ENCODE results near the gene FAM163A.

The FAM163A gene

DNA sequence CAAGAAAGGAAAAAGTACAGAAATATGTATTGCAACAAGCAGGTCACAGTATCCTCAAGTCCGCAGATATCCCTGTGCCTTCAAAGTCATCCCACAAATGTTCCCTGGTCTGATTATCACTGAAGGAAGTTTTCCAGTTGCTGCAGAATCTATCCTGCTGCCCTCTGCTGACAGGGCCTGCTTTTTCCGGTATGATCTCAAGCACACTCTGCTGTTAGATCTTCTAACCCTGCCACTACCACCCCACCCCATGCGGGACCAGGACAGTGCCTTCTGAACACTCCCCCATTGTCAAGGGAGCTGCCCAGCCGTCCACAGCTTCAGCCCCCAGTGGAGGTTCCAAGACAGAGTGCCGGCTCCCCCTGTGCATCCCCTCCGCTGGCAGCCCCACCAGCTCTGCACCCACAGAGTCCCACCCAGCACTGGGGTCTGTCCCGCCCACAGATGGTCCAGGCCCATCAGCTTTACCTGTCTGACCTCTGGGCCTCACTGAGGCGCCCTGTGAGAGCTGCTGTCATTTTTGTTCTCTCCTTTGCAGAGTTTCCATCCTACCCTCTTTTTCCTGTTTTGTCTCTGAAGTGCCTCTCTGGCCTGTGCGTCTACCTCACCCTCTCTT is 27.9 kb downstream of the FAM163A start:
- Mint-ChIP-seq H3K9me3 (no peaks in the 10 kb centered on the region), H3K27ac (no peak overlapping the region), H3K36me3 (no peaks in the 10 kb centered on the region), H3K4me3 (no peak overlapping the region), H3K4me1 (peaks cover 5% of the 10 kb centered on the region)
- DNase-seq (ENCODE audit: low spot score in 2 of 2), result no peak
- no peak for ATAC-seq

DNA sequence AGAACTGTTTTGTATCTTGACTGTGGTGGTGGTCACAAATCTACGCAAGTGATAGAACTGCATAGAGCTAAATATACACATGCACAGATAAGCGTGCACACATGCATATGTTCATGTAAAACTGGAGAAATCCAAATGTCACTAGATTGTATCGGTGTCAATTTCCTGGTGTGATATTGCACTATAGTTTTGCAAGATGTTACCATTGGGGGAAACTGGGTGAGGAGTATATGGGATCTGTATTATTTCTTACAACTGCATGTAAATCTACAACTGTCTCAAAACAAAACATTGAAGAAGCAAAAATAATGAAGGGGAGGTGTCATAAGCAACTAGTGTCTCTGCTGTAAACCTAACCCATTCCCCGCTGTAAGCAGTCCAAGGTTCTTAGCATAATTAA is 30.2 kb downstream of the FAM163A start:
- DNase-seq (ENCODE audit: low spot score in 2 of 2) (no peak), ATAC-seq (no peak)
- Mint-ChIP-seq H3K4me1 (peaks cover 5% of the 10 kb centered on the region), H3K36me3 (no peaks in the 10 kb centered on the region), H3K4me3 (no peak overlapping the region), H3K27ac (no peak overlapping the region), H3K9me3 (no peaks in the 10 kb centered on the region)

DNA sequence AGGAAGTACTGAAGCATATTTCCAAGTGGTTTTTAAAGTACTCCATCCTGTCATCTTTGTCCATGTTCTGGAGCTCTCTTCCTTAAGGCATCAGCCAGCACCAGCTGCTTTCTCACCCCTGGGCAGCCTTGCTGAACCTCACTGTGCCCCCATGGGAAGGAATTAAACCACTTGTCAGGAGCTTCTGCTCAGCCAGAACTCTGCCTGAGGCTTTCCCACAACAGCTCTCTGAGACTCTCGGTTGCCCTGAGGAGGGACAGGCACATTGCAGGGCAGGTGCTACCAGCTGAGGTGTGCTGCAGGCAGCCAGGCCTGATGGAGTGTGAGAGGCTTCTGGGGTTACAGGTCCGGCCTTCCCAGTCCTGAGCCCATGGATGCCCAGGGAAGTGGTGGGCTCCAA is 30.9 kb downstream of the FAM163A start:
- DNase-seq (ENCODE audit: low spot score in 2 of 2) (no peak), ATAC-seq (no peak)
- Mint-ChIP-seq H3K9me3 (no peaks in the 10 kb centered on the region), H3K27ac (no peak overlapping the region), H3K36me3 (no peaks in the 10 kb centered on the region), H3K4me3 (no peak overlapping the region), H3K4me1 (peaks cover 5% of the 10 kb centered on the region)

DNA sequence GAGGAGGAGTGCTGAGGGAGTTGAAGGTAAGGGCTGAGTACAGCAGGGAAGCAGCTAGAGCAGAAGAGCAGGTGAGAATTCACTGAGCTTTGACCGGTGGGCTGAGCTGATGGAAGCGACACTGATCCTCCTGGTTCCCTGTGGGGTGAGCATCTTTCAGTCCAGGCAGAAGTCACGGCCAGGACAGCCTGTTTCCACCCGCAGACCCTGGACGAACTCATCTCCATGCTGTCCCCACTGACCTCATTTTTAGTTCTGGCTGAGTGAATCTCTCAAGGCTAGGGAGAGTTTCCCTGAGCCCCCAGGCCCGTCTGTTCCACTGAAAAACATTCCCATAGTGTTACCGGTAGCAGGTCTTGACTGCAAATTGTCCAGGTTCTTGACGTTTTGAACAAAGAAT is 31.5 kb downstream of the FAM163A start:
- ATAC-seq, result no peak
- no peak overlapping the region for H3K4me3 Mint-ChIP-seq
- no peak for DNase-seq (ENCODE audit: low spot score in 2 of 2)
- no peaks in the 10 kb centered on the region for H3K9me3 Mint-ChIP-seq
- no peaks in the 10 kb centered on the region for H3K36me3 Mint-ChIP-seq
- peaks cover 5% of the 10 kb centered on the region for H3K4me1 Mint-ChIP-seq
- H3K27ac Mint-ChIP-seq, result no peak overlapping the region

DNA sequence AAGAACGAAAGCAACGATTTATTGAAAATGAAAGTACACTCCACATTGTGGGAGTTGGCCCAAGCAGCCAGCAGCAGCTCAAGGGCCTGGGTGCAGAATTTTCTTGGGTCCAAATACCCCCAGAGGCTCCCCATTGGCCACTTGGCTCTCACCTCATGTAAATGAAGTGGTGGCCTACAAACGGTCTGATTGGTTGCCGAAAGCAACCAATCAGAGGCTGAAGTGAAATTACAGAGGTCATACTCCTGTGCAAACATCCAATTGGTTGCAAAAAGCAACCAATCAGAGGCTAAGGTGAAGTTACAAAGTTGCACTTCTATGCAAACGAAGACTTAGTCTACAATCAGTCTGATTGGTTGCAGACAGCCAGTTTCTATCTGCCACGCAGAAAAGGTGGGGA is 31.9 kb downstream of the FAM163A start:
- Mint-ChIP-seq H3K4me3 (no peak overlapping the region), H3K9me3 (no peaks in the 10 kb centered on the region), H3K27ac (no peak overlapping the region), H3K4me1 (peaks cover 5% of the 10 kb centered on the region), H3K36me3 (no peaks in the 10 kb centered on the region)
- DNase-seq (ENCODE audit: low spot score in 2 of 2), result no peak
- ATAC-seq, result no peak

DNA sequence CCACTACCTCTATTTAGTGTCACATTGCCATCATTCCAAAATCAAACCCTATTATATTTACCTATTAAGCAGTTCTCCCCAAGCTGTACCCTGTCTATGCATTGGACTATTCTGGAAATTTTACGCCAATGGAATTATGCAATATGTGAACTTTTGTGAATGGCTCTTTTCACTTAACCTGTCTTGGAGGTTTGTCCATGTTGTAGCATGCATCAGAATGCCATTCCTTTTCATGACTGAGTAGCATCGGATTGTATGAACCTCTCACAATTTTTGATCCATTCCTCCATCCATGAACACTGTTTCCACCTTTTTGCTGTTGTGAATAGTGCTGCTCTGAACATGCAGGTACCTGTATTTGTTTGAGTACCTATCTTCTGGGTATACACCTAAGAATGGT is 33.7 kb downstream of the FAM163A start:
- Mint-ChIP-seq H3K4me3 (no peak overlapping the region), H3K27ac (no peak overlapping the region), H3K9me3 (no peaks in the 10 kb centered on the region), H3K36me3 (no peaks in the 10 kb centered on the region), H3K4me1 (peaks cover 5% of the 10 kb centered on the region)
- no peak for DNase-seq (ENCODE audit: low spot score in 2 of 2)
- no peak for ATAC-seq

DNA sequence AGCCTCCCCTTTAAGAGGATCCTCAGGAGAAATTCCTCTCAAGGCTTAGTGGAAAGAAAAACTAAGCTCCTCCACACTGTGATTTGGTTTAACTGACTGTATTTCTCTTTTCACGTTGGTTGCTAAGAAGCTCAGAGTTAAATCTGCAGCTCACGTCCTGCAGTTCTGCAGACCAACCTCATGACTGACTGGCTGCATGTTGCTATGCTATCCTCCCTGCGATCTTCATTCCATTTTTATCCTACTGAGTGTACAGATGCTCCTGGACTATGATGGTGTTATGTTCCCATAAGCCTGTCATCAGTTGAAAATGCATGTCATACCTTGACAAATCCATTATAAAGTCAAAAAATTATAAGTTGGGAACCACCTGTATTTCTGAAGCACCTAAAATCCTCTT is 34.6 kb downstream of the FAM163A start:
- no peak overlapping the region for H3K4me3 Mint-ChIP-seq

DNA sequence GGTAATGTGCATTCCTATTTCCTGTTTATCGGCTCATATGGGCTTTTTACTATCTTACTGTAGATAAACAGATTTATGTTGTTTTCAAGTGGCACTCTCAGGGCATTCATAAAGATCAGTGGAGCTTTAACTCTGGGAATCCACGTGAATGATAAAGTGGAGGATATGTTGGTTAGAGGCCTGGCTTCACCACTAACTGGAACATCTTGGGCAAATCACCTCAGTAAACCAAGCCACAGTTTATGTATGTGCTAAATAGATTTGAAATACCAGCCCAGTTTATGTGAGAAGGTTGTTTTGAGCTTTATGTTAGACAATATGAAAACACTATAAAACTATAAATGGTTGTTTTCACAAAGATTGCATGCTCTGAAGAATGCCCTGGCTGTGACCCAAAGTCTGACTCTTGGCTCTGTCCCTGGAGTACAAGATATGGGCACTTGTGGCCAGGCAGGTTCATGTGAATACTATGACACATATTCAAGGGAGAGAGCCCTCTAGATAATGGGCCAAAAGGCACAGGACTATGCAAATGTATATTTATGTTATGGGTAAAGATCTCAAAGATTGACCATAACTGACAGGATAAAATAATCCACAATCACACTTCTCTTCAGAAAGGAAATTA is 36.7 kb downstream of the FAM163A start:
- DNase-seq (ENCODE audit: low spot score in 2 of 2) (no peak), ATAC-seq (no peak)
- H3K9me3 Mint-ChIP-seq, result no peaks in the 10 kb centered on the region
- H3K36me3 Mint-ChIP-seq, result no peaks in the 10 kb centered on the region
- peaks cover 2% of the 10 kb centered on the region for H3K4me1 Mint-ChIP-seq
- H3K27ac Mint-ChIP-seq, result no peak overlapping the region
- H3K4me3 Mint-ChIP-seq, result no peak overlapping the region

More for the DNA sequence above, 34.6 kb downstream of the FAM163A start:
- Mint-ChIP-seq H3K9me3 (no peaks in the 10 kb centered on the region), H3K27ac (no peak overlapping the region), H3K4me1 (peaks cover 5% of the 10 kb centered on the region), H3K36me3 (no peaks in the 10 kb centered on the region)
- no peak for ATAC-seq
- DNase-seq (ENCODE audit: low spot score in 2 of 2), result no peak

DNA sequence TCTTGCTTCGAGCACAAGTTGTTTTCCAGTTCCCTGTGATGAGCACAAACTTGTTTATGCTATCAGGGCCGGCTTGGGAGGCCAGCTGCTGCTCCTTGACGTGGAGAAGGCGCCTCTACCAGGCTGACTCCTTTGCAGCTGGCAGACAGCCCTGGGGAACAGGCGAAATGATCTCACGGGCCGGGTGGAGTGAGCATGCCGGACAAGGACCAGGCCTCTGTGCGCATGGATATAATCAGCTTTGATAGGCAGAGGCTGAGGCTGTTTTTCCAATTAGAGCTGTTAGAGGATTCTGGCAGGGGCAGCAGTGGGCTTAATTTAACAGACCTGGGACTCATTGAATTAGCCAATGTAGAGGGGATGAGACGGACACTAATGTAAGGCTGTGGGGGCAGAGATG is 38.9 kb downstream of the FAM163A start:
- no peaks in the 10 kb centered on the region for H3K36me3 Mint-ChIP-seq
- no peak for ATAC-seq
- no peak for DNase-seq (ENCODE audit: low spot score in 2 of 2)
- H3K4me3 Mint-ChIP-seq, result no peak overlapping the region
- H3K9me3 Mint-ChIP-seq, result no peaks in the 10 kb centered on the region
- H3K4me1 Mint-ChIP-seq, result no peaks in the 10 kb centered on the region
- H3K27ac Mint-ChIP-seq, result no peak overlapping the region

DNA sequence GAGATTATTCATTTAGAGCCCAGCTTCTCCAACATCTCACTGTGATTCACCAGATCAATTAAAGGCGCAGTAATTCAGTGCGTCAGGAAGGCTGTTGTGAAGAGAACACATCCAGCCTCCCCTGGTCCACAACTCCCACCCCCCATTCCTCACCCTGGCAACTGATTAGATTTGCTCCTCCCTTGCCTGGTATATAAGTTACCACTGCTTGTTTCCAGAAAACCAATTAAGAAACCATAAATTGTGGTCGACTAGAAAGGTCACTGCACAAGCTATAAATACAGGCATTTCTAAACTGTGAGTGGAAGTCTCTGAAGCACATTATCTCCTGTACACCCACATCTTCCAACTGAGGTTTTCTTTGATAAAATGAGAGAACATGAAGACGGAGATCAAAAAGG is 41.9 kb downstream of the FAM163A start:
- Mint-ChIP-seq H3K4me1 (no peaks in the 10 kb centered on the region), H3K27ac (no peak overlapping the region), H3K4me3 (no peak overlapping the region), H3K9me3 (no peaks in the 10 kb centered on the region), H3K36me3 (no peaks in the 10 kb centered on the region)
- ATAC-seq (no peak), DNase-seq (ENCODE audit: low spot score in 2 of 2) (no peak)

DNA sequence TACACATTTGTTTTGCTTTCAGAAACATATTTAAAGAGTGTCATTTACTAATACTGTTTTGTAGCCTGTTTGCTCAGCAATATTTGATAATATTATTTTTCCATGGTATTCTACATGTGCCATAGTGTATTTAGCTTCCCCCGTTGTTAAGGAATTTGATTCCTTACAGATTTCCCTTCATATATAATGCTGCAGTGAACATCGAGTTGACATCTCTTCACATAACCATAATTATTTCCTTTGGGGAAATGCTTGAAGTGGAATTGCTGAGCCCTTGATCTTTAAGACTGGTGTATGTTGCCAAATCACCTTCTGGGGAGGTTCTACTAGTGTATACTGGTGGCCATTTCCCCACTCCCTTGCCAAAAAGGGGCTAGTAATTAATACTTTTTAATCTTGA is 42.6 kb downstream of the FAM163A start:
- Mint-ChIP-seq H3K4me3 (no peak overlapping the region), H3K27ac (no peak overlapping the region), H3K4me1 (no peaks in the 10 kb centered on the region), H3K36me3 (no peaks in the 10 kb centered on the region), H3K9me3 (no peaks in the 10 kb centered on the region)
- ATAC-seq, result no peak
- no peak for DNase-seq (ENCODE audit: low spot score in 2 of 2)

DNA sequence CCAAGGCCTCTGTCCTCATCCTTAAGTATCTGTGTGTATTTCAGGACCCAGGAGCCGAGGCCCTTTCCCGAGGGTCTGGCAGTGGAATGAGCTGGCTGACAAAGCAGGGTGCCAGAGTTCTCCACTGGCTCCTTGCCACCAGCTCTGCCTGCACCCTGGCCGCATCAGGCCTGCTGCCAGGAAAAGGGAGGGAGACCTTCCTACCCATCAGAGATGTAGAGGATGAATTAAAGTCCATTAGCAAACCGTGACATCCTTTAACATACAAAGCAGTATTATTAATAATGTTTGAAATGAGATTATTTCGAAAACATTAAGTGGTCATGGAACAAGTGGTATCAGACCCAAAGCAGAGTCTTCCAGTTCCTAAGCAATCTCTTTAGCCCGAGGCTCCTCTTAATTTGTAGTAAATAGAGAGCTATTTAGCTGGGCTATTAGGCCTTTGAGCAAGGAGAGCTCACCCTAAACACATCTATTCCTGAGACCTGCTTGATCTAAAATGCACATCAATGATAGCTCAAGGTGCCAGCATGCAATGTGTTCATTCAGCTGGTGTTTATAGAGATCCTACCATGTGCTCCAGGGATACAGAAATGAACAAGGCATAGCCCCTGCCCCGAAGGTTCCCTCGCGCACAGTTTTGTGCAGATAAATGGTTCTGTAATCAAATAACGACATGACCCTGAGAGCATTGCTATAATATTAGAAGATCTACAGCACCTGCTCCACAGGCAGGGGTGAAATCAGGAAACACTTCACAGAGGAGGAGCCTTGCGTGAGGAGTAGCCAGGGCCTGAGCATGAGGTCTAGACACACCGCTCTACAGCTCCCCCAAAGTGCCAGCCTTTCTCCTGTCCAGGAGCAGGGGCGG is 44.0 kb downstream of the FAM163A start:
- no peak overlapping the region for H3K4me3 Mint-ChIP-seq
- ATAC-seq, result no peak

DNA sequence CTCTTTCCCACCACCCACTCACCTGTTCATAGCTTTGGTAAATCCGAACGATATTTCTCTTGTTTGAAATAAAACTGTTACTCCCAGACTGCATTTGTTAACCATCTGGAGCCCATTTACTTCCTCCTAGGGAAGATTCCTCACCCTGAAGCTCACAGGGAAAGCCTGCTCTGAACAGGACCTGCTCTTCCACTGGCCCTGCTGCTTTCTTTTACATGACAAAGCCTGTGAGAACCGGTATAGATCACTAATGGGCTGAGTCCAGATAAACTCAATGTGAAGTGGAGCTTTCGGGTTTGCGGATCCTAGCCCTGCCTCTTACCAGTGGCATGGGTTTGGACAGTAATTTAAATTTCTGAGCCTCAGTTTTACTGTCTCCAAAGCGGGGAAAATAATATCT is 45.2 kb downstream of the FAM163A start:
- H3K9me3 Mint-ChIP-seq, result no peaks in the 10 kb centered on the region
- H3K4me1 Mint-ChIP-seq, result no peaks in the 10 kb centered on the region
- DNase-seq (ENCODE audit: low spot score in 2 of 2) (no peak), ATAC-seq (no peak)
- no peak overlapping the region for H3K4me3 Mint-ChIP-seq
- H3K36me3 Mint-ChIP-seq, result no peaks in the 10 kb centered on the region
- H3K27ac Mint-ChIP-seq, result no peak overlapping the region

More for the DNA sequence above, 44.0 kb downstream of the FAM163A start:
- Mint-ChIP-seq H3K27ac (no peak overlapping the region), H3K36me3 (no peaks in the 10 kb centered on the region), H3K4me1 (no peaks in the 10 kb centered on the region), H3K9me3 (no peaks in the 10 kb centered on the region)
- DNase-seq (ENCODE audit: low spot score in 2 of 2), result no peak

DNA sequence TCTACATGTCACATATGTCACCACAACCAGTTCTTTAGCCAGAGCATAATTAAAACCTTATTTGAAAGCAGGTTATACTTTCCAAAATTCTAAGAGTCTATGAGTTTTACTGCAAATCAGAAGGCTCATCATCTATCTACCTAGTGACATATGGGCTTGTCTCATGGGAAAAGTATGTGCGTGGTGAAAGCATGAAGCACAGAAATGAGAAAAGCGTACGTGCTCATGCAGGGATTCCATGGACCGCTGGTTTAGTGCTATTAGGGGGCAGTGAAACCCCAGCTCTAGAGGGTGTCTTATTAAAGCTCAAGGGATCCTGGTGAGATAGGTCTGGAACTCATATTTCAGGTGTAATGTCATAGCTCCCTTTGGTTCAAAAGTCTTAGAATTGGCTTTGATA is 50.2 kb downstream of the FAM163A start:
- H3K9me3 Mint-ChIP-seq, result no peaks in the 10 kb centered on the region
- no peak for ATAC-seq

DNA sequence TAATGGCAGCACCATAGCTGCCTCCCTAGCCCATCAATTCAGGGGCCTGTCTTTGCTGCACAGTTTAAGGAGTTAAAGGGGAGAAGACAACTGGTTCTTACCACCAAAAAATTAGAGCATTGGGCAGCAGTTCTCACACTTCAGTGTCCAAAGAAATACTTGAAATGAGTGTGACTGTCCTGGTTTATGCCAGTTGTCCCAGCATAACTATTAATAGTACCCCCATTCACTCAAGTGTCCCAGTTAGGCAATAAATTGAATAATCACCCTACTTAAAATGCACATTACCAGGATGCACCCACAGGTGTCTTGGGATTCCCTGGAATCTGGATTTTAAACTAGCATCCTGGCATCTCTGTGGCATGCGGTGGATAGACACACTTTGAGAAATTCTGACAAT is 51.1 kb downstream of the FAM163A start:
- no peaks in the 10 kb centered on the region for H3K36me3 Mint-ChIP-seq
- no peak overlapping the region for H3K4me3 Mint-ChIP-seq
- DNase-seq (ENCODE audit: low spot score in 2 of 2) (no peak), ATAC-seq (no peak)
- H3K27ac Mint-ChIP-seq, result no peak overlapping the region
- no peaks in the 10 kb centered on the region for H3K4me1 Mint-ChIP-seq
- no peaks in the 10 kb centered on the region for H3K9me3 Mint-ChIP-seq

More for the DNA sequence above, 50.2 kb downstream of the FAM163A start:
- Mint-ChIP-seq H3K4me3 (no peak overlapping the region), H3K4me1 (no peaks in the 10 kb centered on the region), H3K36me3 (no peaks in the 10 kb centered on the region), H3K27ac (no peak overlapping the region)
- DNase-seq (ENCODE audit: low spot score in 2 of 2), result no peak

DNA sequence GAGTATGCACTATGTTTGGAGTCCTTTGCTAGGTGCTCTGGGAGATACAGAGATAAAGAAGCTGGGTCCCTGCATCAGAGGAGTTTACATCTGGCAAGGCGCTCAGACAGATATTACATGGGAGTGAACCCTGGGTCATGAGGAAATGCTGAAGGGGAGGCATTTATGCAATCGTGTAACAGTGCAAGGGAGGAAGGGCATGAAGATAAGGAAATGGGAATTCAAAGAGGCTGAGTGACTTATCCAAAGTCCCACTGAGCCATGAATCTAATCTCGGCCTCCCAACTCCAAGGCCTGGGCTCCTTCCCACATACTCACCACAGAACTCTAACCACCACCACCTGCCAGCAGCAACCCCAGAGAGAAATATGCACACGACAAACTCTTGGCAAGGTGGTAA is 51.6 kb downstream of the FAM163A start:
- Mint-ChIP-seq H3K4me3 (no peak overlapping the region), H3K27ac (no peak overlapping the region), H3K4me1 (no peaks in the 10 kb centered on the region), H3K36me3 (no peaks in the 10 kb centered on the region), H3K9me3 (no peaks in the 10 kb centered on the region)
- DNase-seq (ENCODE audit: low spot score in 2 of 2) (no peak), ATAC-seq (no peak)

All from stimulated activated effector memory CD8-positive, alpha-beta T cell treated with anti-CD3 and anti-CD28 coated beads, Interleukin-12 subunit alpha, Interleukin-12 subunit beta, amount 100 ng/mL, for 72 hours (primary cell).